GM12801 (cell line): Measurements from ENCODE around the gene KLHL3.

Source experiments
- TF ChIP-seq, protein P1 (sequence below): IDR thresholded peaks from one replicate; pipeline ENCODE4 v1.5.1; 2011; ENCODE audit warnings: control low read depth; ENCODE audit not compliant: insufficient read length; ENCODE audit errors: extremely low read depth

KLHL3 gene

DNA sequence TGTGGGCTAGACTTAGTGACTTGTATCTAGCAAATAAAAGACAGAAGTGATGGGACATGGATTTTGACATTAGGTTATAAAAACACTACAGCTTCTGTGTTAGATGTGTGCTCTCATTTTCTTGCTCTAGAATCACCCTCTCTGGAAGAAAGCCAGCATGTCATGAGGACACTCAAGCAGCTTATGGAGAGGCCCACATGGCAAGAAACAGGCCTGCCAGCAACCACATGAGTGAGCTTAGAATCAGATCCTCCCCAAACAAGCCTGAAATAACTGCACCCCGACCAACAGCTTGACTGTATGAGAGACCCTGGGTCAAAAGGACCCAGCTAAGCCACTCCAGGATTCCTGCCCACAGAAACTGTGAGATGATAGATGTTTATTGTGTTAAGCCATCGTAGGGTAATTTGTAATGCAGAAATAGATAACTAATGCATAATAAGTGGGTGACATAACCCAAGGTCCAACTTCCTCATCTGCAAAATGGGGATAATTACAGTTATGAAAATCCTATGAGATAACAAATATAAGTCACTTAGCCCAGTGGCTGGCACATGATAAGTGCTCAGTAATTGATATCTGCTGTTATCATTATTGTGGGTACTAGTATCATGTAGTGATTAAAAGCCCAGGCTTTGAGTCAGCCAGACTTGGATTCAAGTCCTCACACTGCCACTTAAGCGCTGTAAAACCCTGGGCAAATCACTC is 86.5 kb downstream of the KLHL3 start:
- TF ChIP-seq, protein P1, sequence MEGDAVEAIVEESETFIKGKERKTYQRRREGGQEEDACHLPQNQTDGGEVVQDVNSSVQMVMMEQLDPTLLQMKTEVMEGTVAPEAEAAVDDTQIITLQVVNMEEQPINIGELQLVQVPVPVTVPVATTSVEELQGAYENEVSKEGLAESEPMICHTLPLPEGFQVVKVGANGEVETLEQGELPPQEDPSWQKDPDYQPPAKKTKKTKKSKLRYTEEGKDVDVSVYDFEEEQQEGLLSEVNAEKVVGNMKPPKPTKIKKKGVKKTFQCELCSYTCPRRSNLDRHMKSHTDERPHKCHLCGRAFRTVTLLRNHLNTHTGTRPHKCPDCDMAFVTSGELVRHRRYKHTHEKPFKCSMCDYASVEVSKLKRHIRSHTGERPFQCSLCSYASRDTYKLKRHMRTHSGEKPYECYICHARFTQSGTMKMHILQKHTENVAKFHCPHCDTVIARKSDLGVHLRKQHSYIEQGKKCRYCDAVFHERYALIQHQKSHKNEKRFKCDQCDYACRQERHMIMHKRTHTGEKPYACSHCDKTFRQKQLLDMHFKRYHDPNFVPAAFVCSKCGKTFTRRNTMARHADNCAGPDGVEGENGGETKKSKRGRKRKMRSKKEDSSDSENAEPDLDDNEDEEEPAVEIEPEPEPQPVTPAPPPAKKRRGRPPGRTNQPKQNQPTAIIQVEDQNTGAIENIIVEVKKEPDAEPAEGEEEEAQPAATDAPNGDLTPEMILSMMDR = no peak

DNA sequence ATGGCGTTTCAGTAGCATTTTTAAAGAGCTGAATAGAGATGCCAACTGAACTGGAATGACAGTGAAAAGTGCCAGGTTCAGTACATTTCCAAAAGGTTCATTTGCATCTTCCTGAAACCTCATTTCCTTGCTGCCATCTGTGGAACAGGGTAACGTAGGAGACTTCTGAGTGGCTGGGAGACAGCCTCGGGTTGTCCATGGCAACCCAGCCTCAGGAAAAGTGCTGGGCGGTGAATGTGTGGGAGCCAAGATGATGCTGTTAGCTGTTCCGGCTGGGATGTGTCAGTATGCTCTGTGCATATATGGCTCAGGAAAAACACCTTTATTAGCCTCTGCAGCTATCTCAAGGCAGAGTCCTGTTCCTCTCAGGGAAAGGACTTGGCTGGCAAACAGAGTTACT is 87.5 kb downstream of the KLHL3 start:
- TF ChIP-seq, protein P1 = no peak

- TF ChIP-seq, protein P1 = no peak
Measured at GRCh38 chr5:137647401-137647800, 88.5 kb downstream of the KLHL3 start.

DNA sequence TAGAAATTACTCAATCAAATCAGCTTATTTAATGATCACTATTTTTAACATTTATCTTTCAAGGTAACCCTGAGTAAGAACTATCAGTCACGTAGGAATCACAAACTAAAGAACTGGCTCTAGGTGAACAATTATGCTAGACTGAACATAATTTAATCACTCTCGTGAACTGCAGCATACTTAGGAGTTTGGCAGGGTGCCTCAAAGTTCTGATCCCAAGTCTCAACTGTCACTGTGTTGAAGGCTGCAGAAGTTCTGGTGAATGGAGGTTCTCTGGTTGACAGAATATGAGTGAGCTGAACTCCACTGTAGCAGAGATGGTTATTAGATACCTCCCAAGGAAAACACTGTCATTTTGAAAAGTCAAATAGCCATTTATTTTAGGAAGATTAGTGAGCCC is 89.1 kb downstream of the KLHL3 start:
- TF ChIP-seq, protein P1 = no peak

DNA sequence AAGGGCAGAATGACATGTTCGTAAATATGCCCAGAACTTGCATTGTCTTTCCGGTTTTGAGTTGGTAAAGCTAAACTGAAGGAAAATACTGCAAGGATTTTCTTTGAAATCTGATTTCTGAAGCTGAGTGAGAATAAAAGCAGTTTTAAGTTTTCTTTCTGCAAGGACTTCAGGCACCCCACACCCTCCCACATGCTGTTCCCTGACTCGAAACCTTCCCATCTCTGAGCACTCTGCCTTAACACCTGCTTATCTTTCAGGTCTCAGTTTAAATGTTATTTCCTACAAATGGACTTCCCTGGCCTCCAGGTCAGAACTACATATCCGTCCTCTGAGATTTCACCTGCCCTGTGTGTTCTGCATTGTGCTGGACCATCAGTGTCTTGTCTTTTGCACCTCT is 93.8 kb downstream of the KLHL3 start:
- TF ChIP-seq, protein P1 = no peak

DNA sequence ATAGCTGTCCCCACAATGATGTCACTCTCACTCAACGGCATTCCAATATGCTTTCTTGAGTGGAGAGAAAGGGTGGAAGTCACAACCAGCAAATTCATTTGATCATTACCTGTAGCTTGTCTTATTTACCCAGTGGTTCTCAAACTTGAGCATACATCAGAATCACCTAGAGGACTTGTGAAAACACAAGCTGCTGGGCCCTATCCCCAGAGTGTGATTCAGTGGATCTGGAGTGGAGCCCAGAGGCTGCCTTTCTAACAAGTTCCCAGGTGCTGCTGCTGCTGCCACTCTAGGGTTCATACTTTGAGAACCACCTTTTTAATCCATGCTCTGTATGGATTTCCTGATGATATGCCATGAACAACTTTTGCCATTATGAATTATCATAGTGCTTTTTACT is 94.7 kb downstream of the KLHL3 start:
- TF ChIP-seq, protein P1 = no peak

DNA sequence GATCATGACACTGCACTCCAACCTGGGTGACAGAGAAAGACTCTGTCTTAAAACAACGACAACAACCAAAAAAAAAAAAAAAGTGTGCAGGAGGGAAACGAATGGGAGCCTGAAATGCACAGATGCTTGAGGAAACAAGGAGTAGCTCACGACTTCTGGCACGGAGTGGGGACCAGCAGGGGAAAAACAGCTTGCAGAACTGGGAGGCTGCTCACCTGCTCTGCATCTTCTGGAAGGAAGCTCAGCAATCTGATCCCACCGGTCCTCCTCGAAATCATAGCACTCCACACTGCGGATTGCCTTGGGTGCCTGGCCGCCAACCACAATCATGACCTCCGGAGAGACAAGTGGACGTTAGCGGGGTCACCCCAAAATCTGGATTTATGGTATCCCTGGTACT is 96.2 kb downstream of the KLHL3 start:
- TF ChIP-seq, protein P1 = no peak
